Adrenal gland (tissue), 5 donors: ENCODE measurements around the gene METRNL.

Experiments used
- POLR2A ChIP-seq, 2 donors: fragments of 450-650 bp; IDR thresholded peaks; one replicate each; pipeline ENCODE4 v1.6.1; 2017; ENCODE audit warnings: antibody characterized with exemption in 2 of 2, mild to moderate bottlenecking in 2 of 2, moderate library complexity in 1 of 2
- TF ChIP-seq, protein P1 (sequence below), 6 experiments: fragments of 450-650 bp in 4 of 6; fragments of 200-600 bp in 2 of 6; sonication (generic) in 1 of 6; IDR thresholded peaks; 1 replicate in 5 of 6; 2 replicates in 1 of 6; pipeline versions ENCODE4 v1.5.1 to v1.8.0; 2016 to 2021; ENCODE audit warnings: antibody characterized with exemption in 6 of 6, mild to moderate bottlenecking in 2 of 6, moderate library complexity in 1 of 6
- donor health status: DM: no; HTN: no; CAD: no.

DNA sequence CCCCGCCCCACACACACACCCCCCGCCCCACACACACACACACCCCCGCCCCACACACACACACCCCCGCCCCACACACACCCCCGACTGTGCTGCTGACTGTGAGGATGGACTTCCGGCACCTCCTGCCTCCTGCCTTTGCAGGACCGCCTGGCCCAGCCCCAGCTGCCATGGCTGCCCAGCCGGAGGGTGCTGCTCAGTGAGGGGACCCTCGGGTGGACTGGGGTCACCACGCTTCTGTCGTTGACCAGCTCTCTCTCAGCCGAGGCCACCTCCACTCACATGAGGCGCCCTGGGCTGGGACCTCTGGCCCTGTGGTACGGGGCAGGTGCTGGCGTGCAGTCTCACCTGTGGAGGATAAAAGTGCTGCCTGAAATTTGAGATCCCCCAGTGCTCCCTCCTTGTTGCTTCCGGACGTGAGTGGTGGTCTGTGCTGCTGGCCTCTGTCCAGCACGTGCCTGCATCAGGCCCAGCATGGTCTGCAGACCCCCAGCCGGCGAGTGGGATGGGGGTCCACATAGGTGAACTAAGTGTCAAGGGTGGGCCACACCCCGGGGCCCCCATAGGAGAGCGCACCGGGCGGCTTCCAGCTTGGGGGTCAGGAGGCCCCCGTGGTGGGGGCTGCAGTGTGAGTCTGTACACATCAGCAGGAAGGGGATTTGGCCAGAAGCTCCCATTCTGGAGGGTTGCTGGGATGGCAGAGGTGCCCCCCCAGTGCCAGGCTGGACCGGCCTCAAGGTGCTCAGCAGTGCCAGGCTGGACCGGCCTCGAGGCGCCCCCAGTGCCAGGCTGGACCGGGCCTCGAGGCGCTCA lies 11.2 kb downstream of the METRNL start:
- TF ChIP-seq, protein P1, sequence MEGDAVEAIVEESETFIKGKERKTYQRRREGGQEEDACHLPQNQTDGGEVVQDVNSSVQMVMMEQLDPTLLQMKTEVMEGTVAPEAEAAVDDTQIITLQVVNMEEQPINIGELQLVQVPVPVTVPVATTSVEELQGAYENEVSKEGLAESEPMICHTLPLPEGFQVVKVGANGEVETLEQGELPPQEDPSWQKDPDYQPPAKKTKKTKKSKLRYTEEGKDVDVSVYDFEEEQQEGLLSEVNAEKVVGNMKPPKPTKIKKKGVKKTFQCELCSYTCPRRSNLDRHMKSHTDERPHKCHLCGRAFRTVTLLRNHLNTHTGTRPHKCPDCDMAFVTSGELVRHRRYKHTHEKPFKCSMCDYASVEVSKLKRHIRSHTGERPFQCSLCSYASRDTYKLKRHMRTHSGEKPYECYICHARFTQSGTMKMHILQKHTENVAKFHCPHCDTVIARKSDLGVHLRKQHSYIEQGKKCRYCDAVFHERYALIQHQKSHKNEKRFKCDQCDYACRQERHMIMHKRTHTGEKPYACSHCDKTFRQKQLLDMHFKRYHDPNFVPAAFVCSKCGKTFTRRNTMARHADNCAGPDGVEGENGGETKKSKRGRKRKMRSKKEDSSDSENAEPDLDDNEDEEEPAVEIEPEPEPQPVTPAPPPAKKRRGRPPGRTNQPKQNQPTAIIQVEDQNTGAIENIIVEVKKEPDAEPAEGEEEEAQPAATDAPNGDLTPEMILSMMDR (IDR thresholded peaks at IDR 0.05), result no peak
- no peak for TF ChIP-seq POLR2A (IDR thresholded peaks at IDR 0.05)
